Spleen (tissue), 11 donors: ENCODE results near the gene GIPC3. TPM values are rescaled to one million over a fixed set of nuclear protein-coding genes. Genes with fewer than 3 reads are reported as not detected.

ENCODE experiments used
- DNase-seq: peaks from one replicate; pipeline ENCODE4 v3.0.0-alpha.2; 2020
- H3K27ac ChIP-seq, 8 donors: fragments of 200-600 bp; sonication (generic) in 7 of 8; 1 replicate in 4 of 8; 2 replicates in 4 of 8; pipeline versions ENCODE4 v1.5.0 to v1.8.0; 2016 to 2021; ENCODE audit warnings: inconsistent platforms in 4 of 8, mild to moderate bottlenecking in 4 of 8, moderate library complexity in 1 of 8
- H3K27me3 ChIP-seq, 7 donors: fragments of 200-600 bp; sonication (generic) in 6 of 7; replicated peaks in 1 of 7; 1 replicate in 4 of 7; 2 replicates in 3 of 7; pipeline versions ENCODE4 v1.5.0 to v1.8.0; 2016 to 2021; ENCODE audit warnings: inconsistent platforms in 3 of 7, mild to moderate bottlenecking in 1 of 7
- H3K36me3 ChIP-seq, 6 donors: fragments of 200-600 bp; sonication (generic) in 5 of 6; 1 replicate in 4 of 6; 2 replicates in 2 of 6; pipeline versions ENCODE4 v1.5.0 to v1.8.0; 2016 to 2021; ENCODE audit warnings: inconsistent platforms in 2 of 6
- H3K4me1 ChIP-seq, 6 donors: fragments of 200-600 bp; sonication (generic) in 5 of 6; 1 replicate in 3 of 6; 2 replicates in 3 of 6; pipeline versions ENCODE4 v1.5.0 to v1.8.0; 2016 to 2021; ENCODE audit warnings: inconsistent platforms in 3 of 6
- H3K4me3 ChIP-seq, 8 donors: fragments of 200-600 bp; sonication (generic) in 7 of 8; 1 replicate in 4 of 8; 2 replicates in 4 of 8; pipeline versions ENCODE4 v1.5.0 to v1.8.0; 2016 to 2021; ENCODE audit warnings: inconsistent platforms in 4 of 8, mild to moderate bottlenecking in 4 of 8, moderate library complexity in 2 of 8
- H3K9me3 ChIP-seq, 8 donors: fragments of 200-600 bp; sonication (generic) in 7 of 8; 1 replicate in 4 of 8; 2 replicates in 4 of 8; pipeline versions ENCODE4 v1.5.0 to v1.8.0; 2016 to 2021; ENCODE audit warnings: inconsistent platforms in 4 of 8
- POLR2A ChIP-seq, 3 donors: fragments of 450-650 bp; IDR thresholded peaks; one replicate each; pipeline ENCODE4 v1.5.1; 2017; ENCODE audit warnings: antibody characterized with exemption in 3 of 3, mild to moderate bottlenecking in 1 of 3
- POLR2AphosphoS5 ChIP-seq, 3 donors: sonication (generic); formaldehyde crosslinking; IDR thresholded peaks; one replicate each; pipeline ENCODE4 v1.5.1; 2017; ENCODE audit warnings: antibody characterized with exemption in 3 of 3
- WGBS, 5 donors: extraction: QIAGEN DNeasy Blood & Tissue Kit in 3 of 5; methylation state at CpG; one replicate each; pipeline versions ENCODE4 v1.1.5 to v1.1.7; 2013 to 2018; 5-methylcytosine and 5-hydroxymethylcytosine counted together
- intact Hi-C: fragments of 100-400 bp; cut with DNase I; formaldehyde crosslinking; loops from one replicate; pipeline ENCODE4 v1.15.0; 2023; ENCODE audit warnings: low total_unique reads
- polyA plus RNA-seq, 3 donors: library from polyadenylated mRNA; stranded (reverse); fragments of 200-250 nt; gene quantifications; one replicate each; pipeline ENCODE4 v1.2.1, GENCODE V29; 2013
- total RNA-seq, 7 donors: library from RNA; depleted of rRNA in 3 of 7; stranded (reverse); fragments of >200 nt in 3 of 7; fragmentation: NEBNext Ultra II Directional in 4 of 7; extraction: Animal tissue kit (Norgen Biotek cat#: 25700) in 4 of 7; gene quantifications; one replicate each; pipeline versions ENCODE4 v1.1.0 to v1.2.1, GENCODE V29; 2016 to 2021
- TF ChIP-seq, protein P1 (sequence below), 11 experiments: fragments of 200-600 bp in 7 of 11; fragments of 450-650 bp in 4 of 11; sonication (generic) in 4 of 11; IDR thresholded peaks in 8 of 11; conservative IDR thresholded peaks in 3 of 11; 1 replicate in 7 of 11; 2 replicates in 4 of 11; pipeline versions ENCODE4 v1.4.0 to v1.8.0; 2016 to 2021; ENCODE audit warnings: antibody characterized with exemption in 11 of 11, inconsistent platforms in 4 of 11, mild to moderate bottlenecking in 1 of 11
- donor health status: healthy with polysubstance abuse.
- donor health status: DM: no; HTN: no; CAD: no; lungs with moderate emphysema.
- donor health status: DM: no; HTN: no; CAD: no.
- donor health status: Bipolar disorder and iron deficiency.
- donor health status: healthy.
- donor health status: DM: no; HTN: no; CAD: no.
- donor health status: DM: yes; HTN: yes; CAD: no.

Gene GIPC3
- total and polyA plus RNA-seq, 10 donors = 0.80 to 9.2 (median 5.1) TPM

GRCh38 chr19:3621689-3622088, 36.4 kb downstream of the GIPC3 start:
- no peaks in the 10 kb centered on the region for H3K27me3 ChIP-seq
- no peak for DNase-seq
- H3K4me3 ChIP-seq = no peak overlapping the region
- TF ChIP-seq, protein P1, sequence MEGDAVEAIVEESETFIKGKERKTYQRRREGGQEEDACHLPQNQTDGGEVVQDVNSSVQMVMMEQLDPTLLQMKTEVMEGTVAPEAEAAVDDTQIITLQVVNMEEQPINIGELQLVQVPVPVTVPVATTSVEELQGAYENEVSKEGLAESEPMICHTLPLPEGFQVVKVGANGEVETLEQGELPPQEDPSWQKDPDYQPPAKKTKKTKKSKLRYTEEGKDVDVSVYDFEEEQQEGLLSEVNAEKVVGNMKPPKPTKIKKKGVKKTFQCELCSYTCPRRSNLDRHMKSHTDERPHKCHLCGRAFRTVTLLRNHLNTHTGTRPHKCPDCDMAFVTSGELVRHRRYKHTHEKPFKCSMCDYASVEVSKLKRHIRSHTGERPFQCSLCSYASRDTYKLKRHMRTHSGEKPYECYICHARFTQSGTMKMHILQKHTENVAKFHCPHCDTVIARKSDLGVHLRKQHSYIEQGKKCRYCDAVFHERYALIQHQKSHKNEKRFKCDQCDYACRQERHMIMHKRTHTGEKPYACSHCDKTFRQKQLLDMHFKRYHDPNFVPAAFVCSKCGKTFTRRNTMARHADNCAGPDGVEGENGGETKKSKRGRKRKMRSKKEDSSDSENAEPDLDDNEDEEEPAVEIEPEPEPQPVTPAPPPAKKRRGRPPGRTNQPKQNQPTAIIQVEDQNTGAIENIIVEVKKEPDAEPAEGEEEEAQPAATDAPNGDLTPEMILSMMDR (IDR thresholded peaks at IDR 0.05 in 8 of 11, conservative IDR thresholded peaks at IDR 0.05 in 3 of 11) = no peak
- TF ChIP-seq POLR2AphosphoS5 (IDR thresholded peaks at IDR 0.05) = peak in 1 of 3 donors; percentile 4
- WGBS, 5 donors = 89 to 95% (median 93%) methylated on average over 11 to 15 of the region's 15 CpGs
- intact Hi-C loops = no loop called here
- H3K4me1 ChIP-seq = peaks cover 12 to 60% (median 47%) of the 10 kb centered on the region in 6 donors
- peaks cover 0 to 74% (median 42%) of the 10 kb centered on the region in 6 donors for H3K36me3 ChIP-seq
- no peak overlapping the region for H3K27ac ChIP-seq
- H3K9me3 ChIP-seq = no peaks in the 10 kb centered on the region

GRCh38 chr19:3622224-3622623, 36.9 kb downstream of the GIPC3 start:
- peaks cover 0 to 69% (median 42%) of the 10 kb centered on the region in 6 donors for H3K36me3 ChIP-seq
- intact Hi-C loops = no loop called here
- H3K4me1 ChIP-seq = peaks cover 12 to 58% (median 46%) of the 10 kb centered on the region in 6 donors
- 77 to 95% (median 88%) methylated on average over 12 of the region's 12 CpGs for WGBS, 5 donors
- TF ChIP-seq POLR2A (IDR thresholded peaks at IDR 0.05) (no peak), POLR2AphosphoS5 (IDR thresholded peaks at IDR 0.05) (no peak)
- TF ChIP-seq, protein P1 (IDR thresholded peaks at IDR 0.05 in 8 of 11, conservative IDR thresholded peaks at IDR 0.05 in 3 of 11) = no peak
- no peak for DNase-seq
- no peak overlapping the region for H3K4me3 ChIP-seq
- no peaks in the 10 kb centered on the region for H3K27me3 ChIP-seq
- H3K27ac ChIP-seq = no peak overlapping the region
- no peaks in the 10 kb centered on the region for H3K9me3 ChIP-seq

GRCh38 chr19:3623716-3624115, 38.4 kb downstream of the GIPC3 start:
- 92 to 96% (median 93%) methylated on average over 34 of the region's 34 CpGs for WGBS, 5 donors
- no peak for DNase-seq
- peaks cover 12 to 49% (median 34%) of the 10 kb centered on the region in 6 donors for H3K4me1 ChIP-seq
- H3K36me3 ChIP-seq = peaks cover 0 to 58% (median 42%) of the 10 kb centered on the region in 6 donors
- TF ChIP-seq POLR2A (IDR thresholded peaks at IDR 0.05) = no peak
- TF ChIP-seq POLR2AphosphoS5 (IDR thresholded peaks at IDR 0.05) = no peak
- TF ChIP-seq, protein P1 (IDR thresholded peaks at IDR 0.05 in 8 of 11, conservative IDR thresholded peaks at IDR 0.05 in 3 of 11) = no peak
- H3K27ac ChIP-seq = no peak overlapping the region
- H3K4me3 ChIP-seq = no peak overlapping the region
- H3K9me3 ChIP-seq = no peaks in the 10 kb centered on the region
- intact Hi-C loops = no loop called here
- H3K27me3 ChIP-seq = no peaks in the 10 kb centered on the region

DNA sequence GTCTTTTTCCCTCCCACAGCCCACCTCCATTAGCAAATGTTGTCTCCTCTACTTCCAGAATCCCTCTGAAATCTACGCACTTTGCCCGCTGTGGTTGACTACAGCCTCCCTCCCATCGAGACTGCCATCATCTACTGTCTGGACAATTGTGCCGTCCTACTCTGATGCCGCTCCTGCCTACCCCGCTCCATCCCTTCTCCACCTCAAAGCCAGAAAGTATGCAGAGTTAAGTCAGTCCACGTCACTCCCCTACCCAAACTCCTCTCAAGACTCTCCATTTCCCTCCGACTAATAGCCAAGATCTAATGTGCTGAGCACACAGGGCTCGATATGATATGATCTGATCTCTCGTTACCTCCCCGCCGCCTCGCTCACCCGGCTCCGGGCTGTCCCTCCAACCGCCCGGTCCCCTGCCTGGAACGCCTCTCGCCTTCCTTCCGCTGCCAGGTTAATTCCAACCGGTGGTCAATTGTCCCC, 40.8 kb downstream of the GIPC3 start:
- Histone ChIP-seq H3K27me3 (no peaks in the 10 kb centered on the region), H3K36me3 (peaks cover 0 to 44% (median 24%) of the 10 kb centered on the region in 6 donors), H3K27ac (peak overlapping the region in 7 of 8 donors; percentile 86 to 98 (median 93)), H3K4me1 (peaks cover 12 to 40% (median 32%) of the 10 kb centered on the region in 6 donors), H3K4me3 (peak overlapping the region; percentile 90 to 100 (median 99)), H3K9me3 (no peaks in the 10 kb centered on the region)
- TF ChIP-seq POLR2A (IDR thresholded peaks at IDR 0.05) (no peak), POLR2AphosphoS5 (IDR thresholded peaks at IDR 0.05) (no peak)
- TF ChIP-seq, protein P1 (IDR thresholded peaks at IDR 0.05 in 8 of 11, conservative IDR thresholded peaks at IDR 0.05 in 3 of 11) = no peak
- DNase-seq = no peak
- 1 to 2% (median 2%) methylated on average over 21 of the region's 21 CpGs for WGBS, 5 donors
- intact Hi-C loops = no loop called here
